ENCODE results near the gene MYL5.
"Not testable (repeated sequence)": the region's sequence is repeated elsewhere in the genome, so short reads cannot be mapped to it uniquely, and the experiment has no call there.

Gene MYL5

GRCh38 chr4:632196-632790 lies 42.0 kb upstream of the MYL5 start:
- no peak for TF ChIP-seq GATA1 (IDR thresholded peaks at IDR 0.05; ENCODE audit: low read depth, low read length)
- DNase-seq, result no peak

DNA sequence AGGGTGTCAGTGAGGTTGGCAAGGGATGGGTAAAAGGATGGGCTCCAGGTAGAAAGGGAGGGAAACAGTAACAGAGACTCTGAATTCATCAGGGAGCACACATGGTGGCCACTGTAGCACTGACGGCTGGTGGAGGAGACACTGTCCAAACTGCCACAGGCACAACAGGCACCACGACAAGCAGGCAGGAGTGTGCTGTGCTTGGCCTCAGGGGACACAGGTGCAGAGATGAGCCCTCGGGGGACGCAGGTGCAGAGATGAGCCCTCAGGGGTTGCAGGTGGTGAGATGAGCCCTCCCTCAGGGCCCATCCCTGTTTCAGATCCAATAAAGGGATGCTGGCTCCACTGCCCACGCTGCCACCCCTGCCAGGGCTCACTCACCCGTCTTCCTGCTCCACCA lies 41.4 kb upstream of the MYL5 start:
- DNase-seq, result no peak
- TF ChIP-seq POLR2A (IDR thresholded peaks at IDR 0.05; ENCODE audit: low read length) (no peak), GATA1 (IDR thresholded peaks at IDR 0.05; ENCODE audit: low read depth, low read length) (no peak)

- no peak for TF ChIP-seq POLR2A (IDR thresholded peaks at IDR 0.05; ENCODE audit: low read length)
- no peak for TF ChIP-seq GATA1 (IDR thresholded peaks at IDR 0.05; ENCODE audit: low read depth, low read length)
- DNase-seq, result no peak
These were observed 40.9 kb upstream of the MYL5 start for GRCh38 chr4:633406-633805.

DNA sequence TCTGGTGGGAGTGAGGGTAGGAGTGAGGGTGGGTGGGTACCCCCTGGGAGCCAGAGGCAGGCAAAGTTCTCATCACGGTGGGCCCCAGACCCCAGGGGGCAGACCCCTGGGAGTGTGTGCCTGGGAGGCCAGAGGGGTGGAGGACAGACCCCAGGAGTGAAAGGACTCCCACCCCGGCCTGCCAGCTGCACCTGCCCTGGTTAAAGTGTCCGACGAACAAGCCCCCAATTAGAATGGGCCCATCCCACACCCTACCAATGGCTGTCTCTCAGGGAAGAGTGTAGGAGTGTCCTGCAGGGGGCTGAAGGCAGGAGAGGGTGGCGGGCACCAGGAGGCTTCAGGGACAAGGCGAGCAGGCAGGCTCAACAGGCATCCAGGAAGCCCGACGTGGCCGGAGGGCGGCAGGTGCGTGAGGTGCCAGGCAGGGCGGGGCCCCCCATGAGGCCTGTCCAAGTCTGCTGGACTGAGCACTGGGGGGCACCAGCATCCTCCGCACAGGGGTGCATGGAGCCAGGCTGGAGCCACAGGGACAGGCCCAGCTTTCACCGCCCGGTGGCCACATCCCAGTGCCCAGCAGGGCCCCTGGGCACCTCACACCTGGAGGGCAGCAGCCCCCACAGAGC lies 40.3 kb upstream of the MYL5 start:
- no peak for DNase-seq
- TF ChIP-seq GATA1 (IDR thresholded peaks at IDR 0.05; ENCODE audit: low read depth, low read length) (no peak), POLR2A (IDR thresholded peaks at IDR 0.05; ENCODE audit: low read length) (no peak)

- DNase-seq, result no peak
- TF ChIP-seq POLR2A (IDR thresholded peaks at IDR 0.05; ENCODE audit: low read length), result no peak
- TF ChIP-seq GATA1 (IDR thresholded peaks at IDR 0.05; ENCODE audit: low read depth, low read length), result no peak
These were observed 39.8 kb upstream of the MYL5 start for GRCh38 chr4:634599-634985.

- not testable (repeated sequence) for DNase-seq
These were observed 39.1 kb upstream of the MYL5 start for GRCh38 chr4:635066-635835.

DNA sequence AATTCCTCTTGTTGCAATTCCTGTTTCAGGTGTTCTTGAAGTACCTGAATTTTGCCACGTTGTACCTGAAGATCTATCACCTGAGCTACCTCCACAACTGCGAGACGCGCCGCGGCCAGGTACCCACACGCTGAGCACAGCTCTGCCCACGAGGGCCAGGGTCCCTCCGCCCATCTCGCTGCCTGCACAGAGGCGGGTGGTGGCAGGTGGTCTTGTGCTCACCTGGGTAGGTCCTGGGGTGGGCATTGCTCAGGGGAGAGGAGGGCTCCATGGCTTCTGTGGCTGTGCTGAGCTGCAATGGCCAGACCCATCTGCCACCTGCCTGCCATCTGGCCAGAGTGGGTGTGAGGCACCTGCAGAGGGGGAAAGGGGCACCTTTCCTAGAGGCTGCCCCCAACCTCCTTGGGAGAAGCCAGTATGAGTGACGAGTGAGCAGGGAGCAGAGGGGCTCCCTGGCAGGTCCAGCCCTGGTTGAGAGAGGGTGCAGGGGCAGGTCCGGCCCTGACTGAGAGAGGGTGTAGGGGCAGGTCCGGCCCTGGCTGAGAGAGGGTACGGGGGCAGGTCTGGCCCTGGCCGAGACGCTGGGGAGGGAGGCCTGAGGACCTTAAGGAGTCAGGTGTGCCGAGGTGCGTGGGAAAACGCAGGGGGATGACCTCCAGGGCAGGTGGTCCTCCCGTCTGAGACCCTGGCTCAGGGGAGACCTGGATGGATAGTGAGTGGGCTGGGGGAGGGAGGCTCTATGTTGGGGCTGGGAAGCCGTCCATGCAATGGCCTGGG lies 38.3 kb upstream of the MYL5 start:
- DNase-seq, result no peak
- no peak for TF ChIP-seq POLR2A (IDR thresholded peaks at IDR 0.05; ENCODE audit: low read length)
- TF ChIP-seq GATA1 (IDR thresholded peaks at IDR 0.05; ENCODE audit: low read depth, low read length), result no peak

GRCh38 chr4:636628-637159 lies 37.6 kb upstream of the MYL5 start:
- DNase-seq, result no peak
- TF ChIP-seq GATA1 (IDR thresholded peaks at IDR 0.05; ENCODE audit: low read depth, low read length) (no peak), POLR2A (IDR thresholded peaks at IDR 0.05; ENCODE audit: low read length) (no peak)

GRCh38 chr4:637536-638280 lies 36.6 kb upstream of the MYL5 start:
- no peak for TF ChIP-seq POLR2A (IDR thresholded peaks at IDR 0.05; ENCODE audit: low read length)
- TF ChIP-seq GATA1 (IDR thresholded peaks at IDR 0.05; ENCODE audit: low read depth, low read length), result no peak
- no peak for DNase-seq

DNA sequence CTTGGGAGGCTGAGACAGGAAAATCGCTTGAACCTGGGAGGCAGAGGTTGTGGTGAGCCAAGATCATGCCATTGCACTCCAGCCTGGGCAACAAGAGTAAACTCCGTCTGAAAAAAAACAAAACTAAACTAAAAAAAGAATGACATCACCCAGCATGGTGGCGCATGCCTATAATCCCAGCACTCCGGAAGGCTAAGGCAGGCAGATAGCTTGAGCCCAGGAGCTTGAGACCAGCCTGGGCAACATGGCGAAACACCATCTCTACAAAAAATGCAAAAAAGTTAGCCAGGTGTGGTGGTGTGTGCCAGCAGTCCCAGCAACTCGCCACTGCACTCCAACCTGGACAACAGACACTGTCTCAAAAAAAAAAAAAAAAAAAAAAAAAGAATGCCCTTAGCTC lies 32.0 kb upstream of the MYL5 start:
- DNase-seq, result not testable (repeated sequence)

- TF ChIP-seq GATA1 (IDR thresholded peaks at IDR 0.05; ENCODE audit: low read depth, low read length), result no peak
- TF ChIP-seq POLR2A (IDR thresholded peaks at IDR 0.05; ENCODE audit: low read length), result no peak
- no peak for DNase-seq
These were observed 27.9 kb upstream of the MYL5 start for GRCh38 chr4:646460-646859.

- TF ChIP-seq GATA1 (IDR thresholded peaks at IDR 0.05; ENCODE audit: low read depth, low read length) (no peak), POLR2A (IDR thresholded peaks at IDR 0.05; ENCODE audit: low read length) (no peak)
- DNase-seq, result no peak
These were observed 26.9 kb upstream of the MYL5 start for GRCh38 chr4:647481-647880.

- DNase-seq, result no peak
- TF ChIP-seq POLR2A (IDR thresholded peaks at IDR 0.05; ENCODE audit: low read length) (no peak), GATA1 (IDR thresholded peaks at IDR 0.05; ENCODE audit: low read depth, low read length) (no peak)
These were observed 25.6 kb upstream of the MYL5 start for GRCh38 chr4:648579-649292.

All from erythroblast (primary cell).